Liver (tissue), 3 donors: ENCODE measurements around the gene PVALEF.

Source experiments
- HNF4G ChIP-seq: IDR thresholded peaks from 2 replicates; pipeline ENCODE4 v1.6.1; 2016; ENCODE audit warnings: antibody characterized with exemption
- TF ChIP-seq, protein P1 (sequence below): fragments of 150-350 bp; IDR thresholded peaks from 2 replicates; pipeline ENCODE4 v1.5.1; 2017; ENCODE audit warnings: improper control_type of control experiment, low read depth, low read length; ENCODE audit not compliant: missing input control
- TF ChIP-seq, protein P2 (sequence below): IDR thresholded peaks from 2 replicates; pipeline ENCODE4 v1.6.1; 2016; ENCODE audit warnings: antibody characterized with exemption
- donor health status: healthy.
- donor health status: healthy.

- TF ChIP-seq, protein P1, sequence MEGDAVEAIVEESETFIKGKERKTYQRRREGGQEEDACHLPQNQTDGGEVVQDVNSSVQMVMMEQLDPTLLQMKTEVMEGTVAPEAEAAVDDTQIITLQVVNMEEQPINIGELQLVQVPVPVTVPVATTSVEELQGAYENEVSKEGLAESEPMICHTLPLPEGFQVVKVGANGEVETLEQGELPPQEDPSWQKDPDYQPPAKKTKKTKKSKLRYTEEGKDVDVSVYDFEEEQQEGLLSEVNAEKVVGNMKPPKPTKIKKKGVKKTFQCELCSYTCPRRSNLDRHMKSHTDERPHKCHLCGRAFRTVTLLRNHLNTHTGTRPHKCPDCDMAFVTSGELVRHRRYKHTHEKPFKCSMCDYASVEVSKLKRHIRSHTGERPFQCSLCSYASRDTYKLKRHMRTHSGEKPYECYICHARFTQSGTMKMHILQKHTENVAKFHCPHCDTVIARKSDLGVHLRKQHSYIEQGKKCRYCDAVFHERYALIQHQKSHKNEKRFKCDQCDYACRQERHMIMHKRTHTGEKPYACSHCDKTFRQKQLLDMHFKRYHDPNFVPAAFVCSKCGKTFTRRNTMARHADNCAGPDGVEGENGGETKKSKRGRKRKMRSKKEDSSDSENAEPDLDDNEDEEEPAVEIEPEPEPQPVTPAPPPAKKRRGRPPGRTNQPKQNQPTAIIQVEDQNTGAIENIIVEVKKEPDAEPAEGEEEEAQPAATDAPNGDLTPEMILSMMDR = no peak
- TF ChIP-seq HNF4G = no peak
- TF ChIP-seq, protein P2, sequence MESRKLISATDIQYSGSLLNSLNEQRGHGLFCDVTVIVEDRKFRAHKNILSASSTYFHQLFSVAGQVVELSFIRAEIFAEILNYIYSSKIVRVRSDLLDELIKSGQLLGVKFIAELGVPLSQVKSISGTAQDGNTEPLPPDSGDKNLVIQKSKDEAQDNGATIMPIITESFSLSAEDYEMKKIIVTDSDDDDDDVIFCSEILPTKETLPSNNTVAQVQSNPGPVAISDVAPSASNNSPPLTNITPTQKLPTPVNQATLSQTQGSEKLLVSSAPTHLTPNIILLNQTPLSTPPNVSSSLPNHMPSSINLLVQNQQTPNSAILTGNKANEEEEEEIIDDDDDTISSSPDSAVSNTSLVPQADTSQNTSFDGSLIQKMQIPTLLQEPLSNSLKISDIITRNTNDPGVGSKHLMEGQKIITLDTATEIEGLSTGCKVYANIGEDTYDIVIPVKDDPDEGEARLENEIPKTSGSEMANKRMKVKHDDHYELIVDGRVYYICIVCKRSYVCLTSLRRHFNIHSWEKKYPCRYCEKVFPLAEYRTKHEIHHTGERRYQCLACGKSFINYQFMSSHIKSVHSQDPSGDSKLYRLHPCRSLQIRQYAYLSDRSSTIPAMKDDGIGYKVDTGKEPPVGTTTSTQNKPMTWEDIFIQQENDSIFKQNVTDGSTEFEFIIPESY = no peak
Observed at GRCh38 chr17:81152288-81152828, 12.9 kb upstream of the PVALEF start.
